OCI-LY7 (cell line): ENCODE data around the gene KLHDC3. TPM values are rescaled to one million over a fixed set of nuclear protein-coding genes. Genes with fewer than 3 reads are reported as not detected.

ENCODE experiments used
- BruUV-seq: library from RNA; stranded (reverse); fragments of 400-500 nt; replicated peaks from 2 replicates; lab custom pipeline; 2021; lab: Mats Ljungman, UMichigan
- CTCF ChIA-PET: fragments of 300-600 bp; sonication (Branson Sonifier 250); formaldehyde crosslinking; loops from one replicate; lab custom pipeline; 2022; ENCODE audit warnings: antibody characterized with exemption; ENCODE audit not compliant: unreplicated experiment; lab: Charles Lee
- POLR2A ChIA-PET: fragments of 300-600 bp; sonication (Branson Sonifier 250); formaldehyde crosslinking; loops from one replicate; lab custom pipeline; 2022; ENCODE audit warnings: antibody characterized with exemption; lab: Charles Lee
- DNase-seq: peaks from one replicate; pipeline ENCODE4 v3.0.0-alpha.2; 2015; ENCODE audit warnings: low spot score
- H2AFZ ChIP-seq: fragments of 200-600 bp; sonication (generic), shearing (Covaris generic); 2 replicates; pipeline ENCODE4 v1.6.1; 2014; ENCODE audit warnings: mild to moderate bottlenecking, antibody characterized with exemption, low read length, moderate library complexity
- H3K27ac ChIP-seq: fragments of 200-600 bp; sonication (generic); 2 replicates; pipeline ENCODE4 v1.5.1; 2014; ENCODE audit warnings: mixed run types, low read depth, mild to moderate bottlenecking, moderate library complexity, low read length, inconsistent platforms; ENCODE audit not compliant: poor library complexity, severe bottlenecking
- H3K36me3 ChIP-seq: fragments of 200-600 bp; sonication (generic); 2 replicates; pipeline ENCODE4 v1.6.1; 2014; ENCODE audit warnings: mild to moderate bottlenecking, antibody characterized with exemption, low read length, moderate library complexity, mixed read lengths; ENCODE audit not compliant: insufficient read depth
- H3K4me1 ChIP-seq: fragments of 200-600 bp; sonication (generic); 2 replicates; pipeline ENCODE4 v1.5.1; 2014; ENCODE audit warnings: mild to moderate bottlenecking, low read length; ENCODE audit not compliant: insufficient read depth, poor library complexity, severe bottlenecking
- H3K4me2 ChIP-seq: fragments of 200-600 bp; sonication (generic); 2 replicates; pipeline ENCODE4 v1.6.1; 2014; ENCODE audit warnings: mild to moderate bottlenecking, low read length
- H3K4me3 ChIP-seq: fragments of 200-600 bp; sonication (generic); 2 replicates; pipeline ENCODE4 v1.5.1; 2014; ENCODE audit warnings: mild to moderate bottlenecking, low read depth, low read length; ENCODE audit not compliant: poor library complexity, severe bottlenecking
- H3K79me2 ChIP-seq: fragments of 200-600 bp; sonication (generic); 2 replicates; pipeline ENCODE4 v1.6.1; 2016; ENCODE audit warnings: low read depth, mild to moderate bottlenecking, low read length, moderate library complexity, mixed read lengths; ENCODE audit not compliant: insufficient read depth
- H3K9me2 ChIP-seq: fragments of 200-600 bp; sonication (generic); 2 replicates; pipeline ENCODE4 v1.6.1; 2016; ENCODE audit warnings: mild to moderate bottlenecking, low read length, mixed read lengths; ENCODE audit not compliant: insufficient read depth
- H3K9me3 ChIP-seq: fragments of 200-600 bp; sonication (generic); 2 replicates; pipeline ENCODE4 v1.6.1; 2014; ENCODE audit warnings: mild to moderate bottlenecking, mixed run types, low read length, mixed read lengths
- H4K20me1 ChIP-seq: fragments of 200-600 bp; sonication (generic); 2 replicates; pipeline ENCODE4 v1.6.1; 2014; ENCODE audit warnings: mild to moderate bottlenecking, antibody characterized with exemption, low read length, moderate library complexity, mixed read lengths; ENCODE audit not compliant: insufficient read depth
- EZH2phosphoT487 ChIP-seq: fragments of 200-600 bp; sonication (generic); IDR thresholded peaks from 2 replicates; pipeline ENCODE4 v1.6.1; 2018; ENCODE audit warnings: low read depth, borderline replicate concordance, mild to moderate bottlenecking, mixed run types, antibody characterized with exemption, low read length, moderate library complexity, mixed read lengths
- intact Hi-C: fragments of 100-400 bp; cut with micrococcal nuclease; formaldehyde crosslinking; loops from one replicate; pipeline ENCODE4 v1.10.0; 2022; ENCODE audit not compliant: unreplicated experiment
- total RNA-seq, 2 experiments: library from RNA; depleted of rRNA in 1 of 2; stranded (reverse); fragments of >200 nt in 1 of 2; shearing (Covaris generic) in 1 of 2; gene quantifications; 2 replicates each; pipeline ENCODE4 v1.2.3, GENCODE V29; 2014 to 2022
- TF ChIP-seq, protein P1 (sequence below): fragments of 200-600 bp; sonication (generic); conservative IDR thresholded peaks from 2 replicates; pipeline ENCODE4 v1.5.1; 2014; ENCODE audit warnings: mild to moderate bottlenecking, antibody characterized with exemption, low read length, moderate library complexity, mixed read lengths

The KLHDC3 gene
- total RNA-seq, 2 experiments from 2014 or later: 89.9 to 91.4 TPM

- ChIA-PET CTCF (no interaction called here), POLR2A (interaction anchor here (0.7 kb wide), 1 partner anchor 15 kb away, joined by 5 read pairs; no protein-coding TSS in a partner anchor)
- Histone ChIP-seq H3K79me2 (no peaks in the 10 kb centered on the region), H4K20me1 (no peaks in the 10 kb centered on the region), H3K9me3 (no peaks in the 10 kb centered on the region), H3K4me3 (no peak overlapping the region), H3K9me2 (no peaks in the 10 kb centered on the region), H3K4me2 (no peak overlapping the region), H3K4me1 (no peaks in the 10 kb centered on the region), H3K36me3 (peaks cover 61% of the 10 kb centered on the region), H2AFZ (no peak overlapping the region), H3K27ac (no peak overlapping the region)
- intact Hi-C loops: no loop called here
- no TSS peak for BruUV-seq
- TF ChIP-seq, protein P1, sequence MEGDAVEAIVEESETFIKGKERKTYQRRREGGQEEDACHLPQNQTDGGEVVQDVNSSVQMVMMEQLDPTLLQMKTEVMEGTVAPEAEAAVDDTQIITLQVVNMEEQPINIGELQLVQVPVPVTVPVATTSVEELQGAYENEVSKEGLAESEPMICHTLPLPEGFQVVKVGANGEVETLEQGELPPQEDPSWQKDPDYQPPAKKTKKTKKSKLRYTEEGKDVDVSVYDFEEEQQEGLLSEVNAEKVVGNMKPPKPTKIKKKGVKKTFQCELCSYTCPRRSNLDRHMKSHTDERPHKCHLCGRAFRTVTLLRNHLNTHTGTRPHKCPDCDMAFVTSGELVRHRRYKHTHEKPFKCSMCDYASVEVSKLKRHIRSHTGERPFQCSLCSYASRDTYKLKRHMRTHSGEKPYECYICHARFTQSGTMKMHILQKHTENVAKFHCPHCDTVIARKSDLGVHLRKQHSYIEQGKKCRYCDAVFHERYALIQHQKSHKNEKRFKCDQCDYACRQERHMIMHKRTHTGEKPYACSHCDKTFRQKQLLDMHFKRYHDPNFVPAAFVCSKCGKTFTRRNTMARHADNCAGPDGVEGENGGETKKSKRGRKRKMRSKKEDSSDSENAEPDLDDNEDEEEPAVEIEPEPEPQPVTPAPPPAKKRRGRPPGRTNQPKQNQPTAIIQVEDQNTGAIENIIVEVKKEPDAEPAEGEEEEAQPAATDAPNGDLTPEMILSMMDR: no peak
- TF ChIP-seq EZH2phosphoT487: no peak
- DNase-seq: no peak
These were observed 23.1 kb downstream of the KLHDC3 start for GRCh38 chr6:43037197-43037596.

DNA sequence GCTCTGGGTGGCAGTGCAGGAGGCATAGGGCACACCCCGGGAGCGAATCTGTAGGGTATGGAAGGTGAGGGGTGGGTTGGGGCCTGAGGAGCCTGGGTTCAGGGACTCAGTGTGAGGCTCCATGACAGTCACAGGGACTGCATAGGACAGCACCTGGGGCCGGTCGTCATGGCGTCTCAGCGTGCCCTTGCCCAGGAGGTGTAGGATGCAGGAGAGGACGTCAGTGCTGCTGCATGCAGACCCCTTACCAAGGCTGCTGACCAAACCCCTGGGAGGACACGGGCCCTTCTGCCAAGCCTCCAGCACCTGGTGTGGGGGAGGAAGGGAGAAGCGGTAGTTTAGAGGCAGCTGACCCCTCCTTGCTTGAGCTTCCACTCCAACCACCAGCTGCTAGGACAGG, 23.7 kb downstream of the KLHDC3 start:
- Histone ChIP-seq H3K4me1 (no peaks in the 10 kb centered on the region), H3K9me2 (no peaks in the 10 kb centered on the region), H3K79me2 (no peaks in the 10 kb centered on the region), H3K27ac (no peak overlapping the region), H4K20me1 (no peaks in the 10 kb centered on the region), H3K9me3 (no peaks in the 10 kb centered on the region), H3K4me2 (no peak overlapping the region), H3K4me3 (no peak overlapping the region), H2AFZ (no peak overlapping the region), H3K36me3 (peaks cover 56% of the 10 kb centered on the region)
- TSS peak; percentile 58 for BruUV-seq
- CTCF ChIA-PET: no interaction called here
- TF ChIP-seq, protein P1: no peak
- no peak for TF ChIP-seq EZH2phosphoT487
- POLR2A ChIA-PET: no interaction called here
- DNase-seq: no peak
- intact Hi-C loops: no loop called here

GRCh38 chr6:43038727-43039126, 24.7 kb downstream of the KLHDC3 start:
- intact Hi-C loops: no loop called here
- H3K36me3 ChIP-seq: peaks cover 47% of the 10 kb centered on the region

More at GRCh38 chr6:43038727-43039126, 24.7 kb downstream of the KLHDC3 start:
- H3K4me3 ChIP-seq: no peak overlapping the region
- TF ChIP-seq, protein P1: no peak
- no peak for TF ChIP-seq EZH2phosphoT487
- no peak overlapping the region for H2AFZ ChIP-seq
- H4K20me1 ChIP-seq: no peaks in the 10 kb centered on the region
- no peak overlapping the region for H3K27ac ChIP-seq
- no peaks in the 10 kb centered on the region for H3K9me2 ChIP-seq
- no peak for DNase-seq
- no peaks in the 10 kb centered on the region for H3K79me2 ChIP-seq
- CTCF ChIA-PET: no interaction called here
- no peak overlapping the region for H3K4me2 ChIP-seq
- no TSS peak for BruUV-seq
- H3K4me1 ChIP-seq: no peaks in the 10 kb centered on the region
- POLR2A ChIA-PET: interaction anchor here (0.9 kb wide), 1 partner anchor 15 kb away, joined by 3 read pairs; the partner anchor contains the start of gene CUL7
- H3K9me3 ChIP-seq: no peaks in the 10 kb centered on the region
